SK-N-SH (cell line): ENCODE measurements around the gene CCDC17.

Experiments used
- JUND ChIP-seq: IDR thresholded peaks from 2 replicates; pipeline ENCODE4 v1.4.0; 2012
- RFX5 ChIP-seq: IDR thresholded peaks from 2 replicates; pipeline ENCODE4 v1.6.1; 2012; ENCODE audit warnings: mild to moderate bottlenecking, improper control_type of control experiment, low read length
- TEAD4 ChIP-seq: IDR thresholded peaks from 2 replicates; pipeline ENCODE4 v1.4.0; 2012; ENCODE audit warnings: mild to moderate bottlenecking, borderline replicate concordance; ENCODE audit not compliant: insufficient read depth
- TF ChIP-seq, protein P1 (sequence below): fragments of 200-600 bp; sonication (generic); IDR thresholded peaks from 2 replicates; pipeline ENCODE4 v1.6.1; 2017; ENCODE audit warnings: antibody characterized with exemption, mild to moderate bottlenecking, moderate library complexity
- TF ChIP-seq, protein P2 (sequence below): fragments of 150-350 bp; IDR thresholded peaks from 2 replicates; pipeline ENCODE4 v1.6.1; 2017; ENCODE audit warnings: antibody characterized with exemption, low read length, low read depth, borderline replicate concordance

DNA sequence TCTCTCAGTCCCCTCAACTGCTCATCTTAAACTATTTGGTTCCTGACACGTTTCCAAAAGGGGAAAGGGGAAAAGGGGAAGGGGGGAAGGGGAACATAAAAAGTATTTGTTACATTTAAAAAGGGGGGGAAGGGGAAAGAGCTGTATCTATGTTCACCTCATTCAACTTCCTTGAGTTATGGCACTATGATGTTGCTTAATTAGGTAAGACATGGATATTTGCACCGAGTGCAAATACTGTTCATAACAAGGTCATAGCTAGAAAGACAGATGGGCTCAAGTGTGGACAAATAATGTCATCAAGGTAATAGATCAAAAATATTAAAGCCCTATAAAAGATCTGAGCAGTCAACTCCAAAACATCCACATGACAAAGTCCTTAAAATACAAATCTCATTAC is 36.5 kb upstream of the CCDC17 start:
- TF ChIP-seq, protein P1, sequence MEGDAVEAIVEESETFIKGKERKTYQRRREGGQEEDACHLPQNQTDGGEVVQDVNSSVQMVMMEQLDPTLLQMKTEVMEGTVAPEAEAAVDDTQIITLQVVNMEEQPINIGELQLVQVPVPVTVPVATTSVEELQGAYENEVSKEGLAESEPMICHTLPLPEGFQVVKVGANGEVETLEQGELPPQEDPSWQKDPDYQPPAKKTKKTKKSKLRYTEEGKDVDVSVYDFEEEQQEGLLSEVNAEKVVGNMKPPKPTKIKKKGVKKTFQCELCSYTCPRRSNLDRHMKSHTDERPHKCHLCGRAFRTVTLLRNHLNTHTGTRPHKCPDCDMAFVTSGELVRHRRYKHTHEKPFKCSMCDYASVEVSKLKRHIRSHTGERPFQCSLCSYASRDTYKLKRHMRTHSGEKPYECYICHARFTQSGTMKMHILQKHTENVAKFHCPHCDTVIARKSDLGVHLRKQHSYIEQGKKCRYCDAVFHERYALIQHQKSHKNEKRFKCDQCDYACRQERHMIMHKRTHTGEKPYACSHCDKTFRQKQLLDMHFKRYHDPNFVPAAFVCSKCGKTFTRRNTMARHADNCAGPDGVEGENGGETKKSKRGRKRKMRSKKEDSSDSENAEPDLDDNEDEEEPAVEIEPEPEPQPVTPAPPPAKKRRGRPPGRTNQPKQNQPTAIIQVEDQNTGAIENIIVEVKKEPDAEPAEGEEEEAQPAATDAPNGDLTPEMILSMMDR = no peak
- no peak for TF ChIP-seq TEAD4
- no peak for TF ChIP-seq JUND
- TF ChIP-seq, protein P2, sequence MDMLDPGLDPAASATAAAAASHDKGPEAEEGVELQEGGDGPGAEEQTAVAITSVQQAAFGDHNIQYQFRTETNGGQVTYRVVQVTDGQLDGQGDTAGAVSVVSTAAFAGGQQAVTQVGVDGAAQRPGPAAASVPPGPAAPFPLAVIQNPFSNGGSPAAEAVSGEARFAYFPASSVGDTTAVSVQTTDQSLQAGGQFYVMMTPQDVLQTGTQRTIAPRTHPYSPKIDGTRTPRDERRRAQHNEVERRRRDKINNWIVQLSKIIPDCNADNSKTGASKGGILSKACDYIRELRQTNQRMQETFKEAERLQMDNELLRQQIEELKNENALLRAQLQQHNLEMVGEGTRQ = no peak
- TF ChIP-seq RFX5 = no peak
